ENCODE data around the gene TMA7B.

TMA7B gene

GRCh38 chr22:39959640-39960447, at the start of gene TMA7B:
TSS of gene TMA7B (plus strand) at chr22:39960397. CDS start at chr22:39964375, 3,978 bp downstream.
- no peak for DNase-seq
- no peak for TF ChIP-seq EZH2phosphoT487 (IDR thresholded peaks at IDR 0.05; ENCODE audit: low read length)
- Histone ChIP-seq H3F3A (ENCODE audit: insufficient read depth, low read length) (peaks cover 26% of the 10 kb centered on the region), H3K4me1 (ENCODE audit: low read length) (peaks cover 33% of the 10 kb centered on the region), H3K9me2 (replicated peaks; ENCODE audit: insufficient read depth, low read length) (no peaks in the 10 kb centered on the region), H3K36me3 (replicated peaks; ENCODE audit: insufficient read depth, low read length) (no peaks in the 10 kb centered on the region), H3K27me3 (replicated peaks; ENCODE audit: insufficient read depth, low read length) (no peaks in the 10 kb centered on the region), H2AFZ (ENCODE audit: low read length) (no peak within 1 kb of the TSS), H3K9ac (ENCODE audit: low read length) (no peak within 1 kb of the TSS), H3K4me3 (ENCODE audit: low read length) (no peak within 1 kb of the TSS), H3K79me2 (ENCODE audit: low read length) (no peaks in the 10 kb centered on the region), H4K20me1 (ENCODE audit: insufficient read depth, low read length) (no peaks in the 10 kb centered on the region), H3K27ac (ENCODE audit: low read length) (peak within 1 kb of the TSS; percentile 66; the same call in 1 of the 2 replicates), H3K4me2 (ENCODE audit: low read depth, low read length) (peak within 1 kb of the TSS; percentile 50; the same call in 1 of the 2 replicates), H3K9me3 (replicated peaks; ENCODE audit: insufficient read depth, low read length) (no peaks in the 10 kb centered on the region)

- H3K36me3 ChIP-seq (replicated peaks; ENCODE audit: insufficient read depth, low read length), result no peaks in the 10 kb centered on the region
- no peaks in the 10 kb centered on the region for H3K9me2 ChIP-seq (replicated peaks; ENCODE audit: insufficient read depth, low read length)
- no peak overlapping the region for H3K4me3 ChIP-seq (ENCODE audit: low read length)
- no peak overlapping the region for H2AFZ ChIP-seq (ENCODE audit: low read length)
- H3K4me2 ChIP-seq (ENCODE audit: low read depth, low read length), result no peak overlapping the region
- H3K4me1 ChIP-seq (ENCODE audit: low read length), result no peaks in the 10 kb centered on the region
- no peaks in the 10 kb centered on the region for H3K9me3 ChIP-seq (replicated peaks; ENCODE audit: insufficient read depth, low read length)
- no peak overlapping the region for H3K9ac ChIP-seq (ENCODE audit: low read length)
- H3F3A ChIP-seq (ENCODE audit: insufficient read depth, low read length), result no peaks in the 10 kb centered on the region
- no peak for DNase-seq
- no peaks in the 10 kb centered on the region for H4K20me1 ChIP-seq (ENCODE audit: insufficient read depth, low read length)
- H3K27me3 ChIP-seq (replicated peaks; ENCODE audit: insufficient read depth, low read length), result no peaks in the 10 kb centered on the region
- TF ChIP-seq EZH2phosphoT487 (IDR thresholded peaks at IDR 0.05; ENCODE audit: low read length) (no peak), EZH2 (optimal IDR thresholded peaks at IDR 0.05; ENCODE audit: low read depth, low read length) (no peak), CTCF (IDR thresholded peaks at IDR 0.05; ENCODE audit: low read length) (no peak)
- no peaks in the 10 kb centered on the region for H3K79me2 ChIP-seq (ENCODE audit: low read length)
- H3K27ac ChIP-seq (ENCODE audit: low read length), result no peak overlapping the region
These were observed 49.2 kb upstream of the TMA7B start for GRCh38 chr22:39910876-39911613.

GRCh38 chr22:39913321-39913720, 46.9 kb upstream of the TMA7B start:
- H3K79me2 ChIP-seq (ENCODE audit: low read length), result no peaks in the 10 kb centered on the region
- no peaks in the 10 kb centered on the region for H3K4me1 ChIP-seq (ENCODE audit: low read length)
- H2AFZ ChIP-seq (ENCODE audit: low read length), result no peak overlapping the region
- H3K9me2 ChIP-seq (replicated peaks; ENCODE audit: insufficient read depth, low read length), result no peaks in the 10 kb centered on the region
- no peaks in the 10 kb centered on the region for H3K27me3 ChIP-seq (replicated peaks; ENCODE audit: insufficient read depth, low read length)
- TF ChIP-seq CTCF (IDR thresholded peaks at IDR 0.05; ENCODE audit: low read length) (no peak), EZH2 (optimal IDR thresholded peaks at IDR 0.05; ENCODE audit: low read depth, low read length) (no peak), EZH2phosphoT487 (IDR thresholded peaks at IDR 0.05; ENCODE audit: low read length) (no peak)
- H3K4me2 ChIP-seq (ENCODE audit: low read depth, low read length), result no peak overlapping the region
- no peaks in the 10 kb centered on the region for H4K20me1 ChIP-seq (ENCODE audit: insufficient read depth, low read length)
- DNase-seq, result no peak
- H3K9ac ChIP-seq (ENCODE audit: low read length), result no peak overlapping the region
- no peak overlapping the region for H3K4me3 ChIP-seq (ENCODE audit: low read length)
- no peaks in the 10 kb centered on the region for H3F3A ChIP-seq (ENCODE audit: insufficient read depth, low read length)
- H3K27ac ChIP-seq (ENCODE audit: low read length), result no peak overlapping the region
- H3K36me3 ChIP-seq (replicated peaks; ENCODE audit: insufficient read depth, low read length), result no peaks in the 10 kb centered on the region
- no peaks in the 10 kb centered on the region for H3K9me3 ChIP-seq (replicated peaks; ENCODE audit: insufficient read depth, low read length)
